Stimulated activated CD4-positive, alpha-beta T cell treated with anti-CD3 and anti-CD28 coated beads, Interleukin-4, amount 100 ng/mL, for 4 hours (primary cell): ENCODE data around the gene CXCL5.
"Not testable (repeated sequence)": the region's sequence is repeated elsewhere in the genome, so short reads cannot be mapped to it uniquely, and the experiment has no call there.

Experiments
- DNase-seq, 2 experiments: peaks; one replicate each; pipeline ENCODE4 v3.0.0-alpha.2; 2020

The CXCL5 gene

GRCh38 chr4:73967866-73968265 is 30.6 kb downstream of the CXCL5 start:
- no peak for DNase-seq

- DNase-seq, result no peak
Measured at GRCh38 chr4:73964862-73965611, 33.4 kb downstream of the CXCL5 start.

GRCh38 chr4:73962724-73963123 is 35.8 kb downstream of the CXCL5 start:
- DNase-seq, result no peak

DNA sequence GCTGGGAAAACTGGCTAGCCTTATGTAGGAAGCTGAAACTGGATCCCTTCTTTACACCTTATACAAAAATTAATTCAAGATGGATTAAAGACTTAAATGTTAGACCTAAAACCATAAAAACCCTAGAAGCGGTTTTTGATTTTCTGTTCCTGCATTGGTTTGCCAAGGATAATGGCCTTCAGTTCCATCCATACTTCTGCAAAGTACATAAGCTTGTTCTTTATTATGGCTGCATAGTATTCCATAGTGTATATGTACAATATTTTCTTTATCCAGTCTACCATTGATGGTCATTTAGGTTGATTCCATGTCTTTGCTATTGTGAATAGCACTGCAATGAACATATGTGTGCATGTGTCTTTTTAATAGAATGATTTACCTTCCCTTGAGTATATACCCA is 39.4 kb downstream of the CXCL5 start:
- DNase-seq, result not testable (repeated sequence)

DNA sequence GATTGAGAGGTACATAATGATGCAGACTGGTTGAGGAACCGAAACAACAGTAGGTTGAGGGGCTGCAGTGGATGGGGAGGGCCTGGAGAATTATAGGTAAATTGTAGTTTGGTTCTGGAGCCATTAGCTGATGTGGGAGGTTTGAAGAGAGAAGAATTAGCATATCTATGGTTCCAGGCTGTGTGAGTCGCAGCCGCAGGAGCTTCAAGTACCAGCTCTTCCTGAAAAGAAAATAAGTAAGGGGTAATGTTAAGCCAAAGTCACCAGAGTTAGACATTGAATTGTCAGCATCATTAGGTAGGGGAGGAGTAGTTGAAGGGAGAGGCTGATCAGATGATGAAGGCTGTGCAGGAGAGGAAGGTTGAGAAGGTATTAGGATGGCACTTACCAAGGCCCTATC is 46.1 kb downstream of the CXCL5 start:
- no peak for DNase-seq

- DNase-seq, result not testable (repeated sequence)
Measured at GRCh38 chr4:73950376-73950920, 48.0 kb downstream of the CXCL5 start.

DNA sequence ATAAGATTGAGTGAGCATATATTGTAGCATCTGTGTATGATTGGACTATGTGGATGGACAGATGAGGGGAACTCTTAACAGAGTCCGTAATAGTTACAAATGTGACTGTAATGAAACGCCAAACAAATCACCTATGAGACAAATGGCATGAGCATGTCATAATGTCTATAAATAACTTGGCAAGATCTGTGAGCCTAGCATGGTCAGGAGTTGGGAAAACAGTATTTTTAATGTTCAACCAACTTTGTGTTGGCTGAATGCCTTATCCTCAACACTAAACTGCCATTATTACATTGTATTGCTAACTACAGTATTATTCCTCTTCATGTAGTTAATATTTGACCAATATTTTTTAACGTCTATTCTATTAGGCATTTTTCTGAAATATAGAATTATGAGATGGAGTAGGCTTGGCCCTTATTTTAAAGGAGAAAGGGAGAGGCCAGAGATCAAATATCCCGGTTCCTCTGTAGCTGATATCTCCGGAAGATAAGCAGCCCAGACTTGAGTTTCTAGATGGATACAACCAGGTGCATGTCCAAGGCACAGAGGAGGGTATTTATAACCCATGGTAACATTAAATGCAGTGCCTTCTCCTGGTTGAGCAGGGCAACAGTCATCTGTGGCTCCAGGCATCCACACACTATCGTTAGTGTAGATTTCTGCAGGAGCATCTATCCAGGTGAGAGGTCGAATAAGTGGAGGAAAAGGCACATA is 49.3 kb downstream of the CXCL5 start:
- no peak for DNase-seq

DNA sequence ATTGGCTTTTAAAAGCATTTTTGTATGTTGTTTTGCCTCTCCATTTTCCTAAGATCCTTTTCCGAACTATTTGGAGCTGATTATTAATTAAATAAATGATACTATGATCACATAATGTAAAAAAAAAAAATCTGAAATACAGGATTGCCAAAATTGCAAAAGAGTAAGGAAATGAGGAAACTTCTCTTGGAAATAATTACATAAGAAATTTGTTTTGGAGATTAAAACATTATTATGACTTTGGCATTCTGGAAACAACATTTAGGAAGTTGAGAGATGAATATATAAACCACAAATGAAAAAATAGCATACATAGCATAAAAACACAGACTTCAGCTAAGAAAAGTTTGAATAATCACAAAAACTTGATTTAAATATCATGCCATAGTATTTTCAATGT is 50.2 kb downstream of the CXCL5 start:
- no peak for DNase-seq

DNA sequence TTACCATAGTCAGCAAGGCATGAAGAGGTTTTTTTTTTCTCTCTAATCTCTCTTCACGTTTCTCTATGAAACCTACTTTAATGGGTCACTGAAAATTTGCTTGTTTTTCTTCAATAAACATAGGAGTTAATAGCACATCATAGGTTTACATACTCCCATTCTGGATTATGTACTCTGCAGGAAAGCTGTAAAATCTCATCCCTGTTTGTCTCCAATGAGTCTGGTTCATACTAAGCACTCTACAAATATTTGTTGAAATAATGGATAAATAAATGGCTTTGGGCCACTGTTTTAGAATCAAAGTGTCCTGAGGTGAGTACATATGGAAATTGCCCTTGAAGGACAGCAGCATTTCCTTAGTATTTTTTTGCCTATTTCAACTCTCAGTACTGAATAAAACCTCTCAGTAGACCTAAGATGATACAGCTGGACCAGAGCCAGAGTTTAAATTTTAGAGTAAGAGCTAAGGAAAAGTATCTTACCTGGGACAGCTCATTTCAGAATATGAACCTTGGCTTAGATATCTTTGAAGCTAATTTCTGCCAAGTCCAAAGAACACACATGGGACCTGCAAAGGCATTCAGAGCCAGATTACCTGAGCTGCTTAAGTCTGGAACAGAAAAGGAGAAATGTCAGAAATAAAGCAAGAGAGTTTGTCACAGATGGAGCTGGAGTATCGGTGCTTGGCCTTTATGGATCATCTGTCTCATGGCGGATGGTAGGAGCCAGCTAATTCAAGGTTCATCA is 51.1 kb downstream of the CXCL5 start:
- no peak for DNase-seq

GRCh38 chr4:73945674-73946449 is 52.6 kb downstream of the CXCL5 start:
- DNase-seq, result no peak
